Measurements from ENCODE around the gene SHC2. TPM values are rescaled to one million over a fixed set of nuclear protein-coding genes. Genes with fewer than 3 reads are reported as not detected.

SHC2 gene
- total RNA-seq, 2 experiments from 2014 or later: 0.21 TPM; not detected in 1

GRCh38 chr19:379796-380195 lies 81.0 kb downstream of the SHC2 start:
- H3K36me3 Mint-ChIP-seq: peaks cover 6% of the 10 kb centered on the region
- no peak overlapping the region for H3K27ac Mint-ChIP-seq
- no peaks in the 10 kb centered on the region for H3K9me3 Mint-ChIP-seq
- POLR2A ChIA-PET: interaction anchor here (0.6 kb wide), 1 partner anchor 146 kb away, joined by 3 read pairs; no protein-coding TSS in a partner anchor
- intact Hi-C loops (cut with micrococcal nuclease): no loop called here
- no peak for DNase-seq
- H3K4me1 Mint-ChIP-seq (ENCODE audit: low read depth): peaks cover 24% of the 10 kb centered on the region
- CTCF ChIA-PET: no interaction called here
- H3K4me3 Mint-ChIP-seq: no peak overlapping the region
- peaks cover 26% of the 10 kb centered on the region for H3K27me3 Mint-ChIP-seq

- H3K9me3 Mint-ChIP-seq: no peaks in the 10 kb centered on the region
- peaks cover 2% of the 10 kb centered on the region for H3K36me3 Mint-ChIP-seq
- ChIA-PET CTCF (no interaction called here), POLR2A (no interaction called here)
- no peak for DNase-seq
- peaks cover 21% of the 10 kb centered on the region for H3K27me3 Mint-ChIP-seq
- H3K27ac Mint-ChIP-seq: no peak overlapping the region
- H3K4me3 Mint-ChIP-seq: no peak overlapping the region
- peaks cover 15% of the 10 kb centered on the region for H3K4me1 Mint-ChIP-seq (ENCODE audit: low read depth)
- intact Hi-C loops (cut with micrococcal nuclease): no loop called here
Observed at GRCh38 chr19:378706-379105, 82.1 kb downstream of the SHC2 start.

GRCh38 chr19:377801-378581 lies 82.8 kb downstream of the SHC2 start:
- H3K27me3 Mint-ChIP-seq: peaks cover 22% of the 10 kb centered on the region
- no peaks in the 10 kb centered on the region for H3K9me3 Mint-ChIP-seq
- peaks cover 2% of the 10 kb centered on the region for H3K36me3 Mint-ChIP-seq
- CTCF ChIA-PET: no interaction called here
- POLR2A ChIA-PET: no interaction called here
- no peak overlapping the region for H3K27ac Mint-ChIP-seq
- DNase-seq: peak; percentile 4
- H3K4me3 Mint-ChIP-seq: no peak overlapping the region
- peaks cover 8% of the 10 kb centered on the region for H3K4me1 Mint-ChIP-seq (ENCODE audit: low read depth)
- intact Hi-C loops (cut with micrococcal nuclease): no loop called here

- intact Hi-C loops (cut with micrococcal nuclease): no loop called here
- H3K4me3 Mint-ChIP-seq: no peak overlapping the region
- DNase-seq: no peak
- POLR2A ChIA-PET: no interaction called here
- H3K9me3 Mint-ChIP-seq: no peaks in the 10 kb centered on the region
- peaks cover 26% of the 10 kb centered on the region for H3K27me3 Mint-ChIP-seq
- no peaks in the 10 kb centered on the region for H3K4me1 Mint-ChIP-seq (ENCODE audit: low read depth)
- no peak overlapping the region for H3K27ac Mint-ChIP-seq
- H3K36me3 Mint-ChIP-seq: no peaks in the 10 kb centered on the region
- CTCF ChIA-PET: no interaction called here
Observed at GRCh38 chr19:376111-376470, 84.7 kb downstream of the SHC2 start.

- Mint-ChIP-seq H3K4me3 (no peak overlapping the region), H3K27ac (no peak overlapping the region), H3K27me3 (peaks cover 26% of the 10 kb centered on the region), H3K9me3 (no peaks in the 10 kb centered on the region), H3K4me1 (ENCODE audit: low read depth) (no peaks in the 10 kb centered on the region), H3K36me3 (no peaks in the 10 kb centered on the region)
- intact Hi-C loops (cut with micrococcal nuclease): no loop called here
- no peak for DNase-seq
- CTCF ChIA-PET: no interaction called here
- POLR2A ChIA-PET: no interaction called here
Observed at GRCh38 chr19:375395-376110, 85.3 kb downstream of the SHC2 start.

- DNase-seq: no peak
- Mint-ChIP-seq H3K4me1 (ENCODE audit: low read depth) (no peaks in the 10 kb centered on the region), H3K36me3 (no peaks in the 10 kb centered on the region), H3K27me3 (peaks cover 26% of the 10 kb centered on the region), H3K27ac (no peak overlapping the region), H3K9me3 (no peaks in the 10 kb centered on the region), H3K4me3 (no peak overlapping the region)
- intact Hi-C loops (cut with micrococcal nuclease): no loop called here
- ChIA-PET POLR2A (no interaction called here), CTCF (no interaction called here)
Observed at GRCh38 chr19:374886-375235, 86.0 kb downstream of the SHC2 start.

- Mint-ChIP-seq H3K36me3 (no peaks in the 10 kb centered on the region), H3K4me1 (ENCODE audit: low read depth) (no peaks in the 10 kb centered on the region), H3K27ac (no peak overlapping the region), H3K9me3 (no peaks in the 10 kb centered on the region), H3K27me3 (peaks cover 26% of the 10 kb centered on the region), H3K4me3 (no peak overlapping the region)
- ChIA-PET POLR2A (no interaction called here), CTCF (no interaction called here)
- intact Hi-C loops (cut with micrococcal nuclease): no loop called here
- no peak for DNase-seq
Observed at GRCh38 chr19:374183-374885, 86.5 kb downstream of the SHC2 start.

- CTCF ChIA-PET: no interaction called here
- intact Hi-C loops (cut with micrococcal nuclease): no loop called here
- Mint-ChIP-seq H3K4me1 (ENCODE audit: low read depth) (no peaks in the 10 kb centered on the region), H3K27ac (no peak overlapping the region), H3K36me3 (no peaks in the 10 kb centered on the region), H3K9me3 (no peaks in the 10 kb centered on the region), H3K27me3 (peaks cover 26% of the 10 kb centered on the region), H3K4me3 (no peak overlapping the region)
- no peak for DNase-seq
- POLR2A ChIA-PET: no interaction called here
Observed at GRCh38 chr19:373391-374182, 87.2 kb downstream of the SHC2 start.

- intact Hi-C loops (cut with micrococcal nuclease): no loop called here
- Mint-ChIP-seq H3K4me3 (no peak overlapping the region), H3K36me3 (no peaks in the 10 kb centered on the region), H3K9me3 (no peaks in the 10 kb centered on the region), H3K4me1 (ENCODE audit: low read depth) (no peaks in the 10 kb centered on the region), H3K27me3 (peaks cover 26% of the 10 kb centered on the region), H3K27ac (no peak overlapping the region)
- no peak for DNase-seq
- ChIA-PET POLR2A (no interaction called here), CTCF (no interaction called here)
Observed at GRCh38 chr19:372306-372890, 88.4 kb downstream of the SHC2 start.

GRCh38 chr19:371501-372168 lies 89.2 kb downstream of the SHC2 start:
- ChIA-PET CTCF (interaction anchor here (1.0 to 1.1 kb wide), 2 partner anchors 9 to 13 kb away, joined by 3 read pairs; no protein-coding TSS in a partner anchor), POLR2A (no interaction called here)
- intact Hi-C loops (cut with micrococcal nuclease): no loop called here
- DNase-seq: peak; percentile 7
- Mint-ChIP-seq H3K27me3 (peaks cover 32% of the 10 kb centered on the region), H3K36me3 (no peaks in the 10 kb centered on the region), H3K4me3 (no peak overlapping the region), H3K27ac (no peak overlapping the region), H3K4me1 (ENCODE audit: low read depth) (no peaks in the 10 kb centered on the region), H3K9me3 (no peaks in the 10 kb centered on the region)

GRCh38 chr19:370641-371330 lies 90.0 kb downstream of the SHC2 start:
- H3K4me3 Mint-ChIP-seq: no peak overlapping the region
- CTCF ChIA-PET: interaction anchor here (1.0 to 1.1 kb wide), 2 partner anchors 8 to 13 kb away, joined by 3 read pairs; no protein-coding TSS in a partner anchor
- H3K27ac Mint-ChIP-seq: no peak overlapping the region
- intact Hi-C loops (cut with micrococcal nuclease): no loop called here
- peaks cover 30% of the 10 kb centered on the region for H3K27me3 Mint-ChIP-seq
- H3K9me3 Mint-ChIP-seq: no peaks in the 10 kb centered on the region
- H3K4me1 Mint-ChIP-seq (ENCODE audit: low read depth): no peaks in the 10 kb centered on the region
- POLR2A ChIA-PET: no interaction called here
- no peaks in the 10 kb centered on the region for H3K36me3 Mint-ChIP-seq
- DNase-seq: no peak

Data from activated CD4-positive, alpha-beta memory T cell treated with anti-CD3 and anti-CD28 coated beads for 36 hours (primary cell).